Activated CD4-positive, alpha-beta memory T cell treated with anti-CD3 and anti-CD28 coated beads, Interleukin-2, amount 10 ng/mL, durations not matched to agents 7 days and 5 days (primary cell): Measurements from ENCODE around the gene SLC25A11. TPM values are rescaled to one million over a fixed set of nuclear protein-coding genes. Genes with fewer than 3 reads are reported as not detected.
A peak's percentile ranks its signal among the peaks of the same experiment; 100 is the strongest.

Source experiments
- CTCF ChIA-PET: fragments of 350-600 bp; sonication (Branson Sonifier 250); formaldehyde crosslinking; loops from one replicate; lab custom pipeline; 2021; ENCODE audit warnings: antibody characterized with exemption, inconsistent platforms; lab: Charles Lee
- POLR2A ChIA-PET: fragments of 350-600 bp; sonication (Branson Sonifier 250); formaldehyde crosslinking; loops from one replicate; lab custom pipeline; 2021; ENCODE audit warnings: antibody characterized with exemption; lab: Charles Lee
- DNase-seq: peaks from one replicate; pipeline ENCODE4 v3.0.0-alpha.2; 2020
- H3K27ac Mint-ChIP-seq: one replicate; pipeline ENCODE4 v1.8.0; 2021; ENCODE audit warnings: mild to moderate bottlenecking, mixed read lengths
- H3K27me3 Mint-ChIP-seq: one replicate; pipeline ENCODE4 v1.8.0; 2021; ENCODE audit warnings: mixed read lengths
- H3K36me3 Mint-ChIP-seq: one replicate; pipeline ENCODE4 v1.8.0; 2021; ENCODE audit warnings: low read depth, mixed read lengths
- H3K4me1 Mint-ChIP-seq: one replicate; pipeline ENCODE4 v1.8.0; 2021; ENCODE audit warnings: mixed read lengths
- H3K4me3 Mint-ChIP-seq: one replicate; pipeline ENCODE4 v1.8.0; 2021; ENCODE audit warnings: mild to moderate bottlenecking, mixed read lengths
- H3K9me3 Mint-ChIP-seq: one replicate; pipeline ENCODE4 v1.8.0; 2021; ENCODE audit warnings: mixed read lengths
- total RNA-seq, 2 experiments: library from RNA; stranded (reverse); gene quantifications; one replicate each; pipeline ENCODE4 v1.2.3, GENCODE V29; 2021

Gene SLC25A11
- total RNA-seq, 2 experiments from 2014 or later: 62.8 to 71.0 TPM

GRCh38 chr17:4972322-4972721 is 32.5 kb upstream of the SLC25A11 start:
- ChIA-PET POLR2A (interaction anchor here (8.6 to 15.5 kb wide), 2 partner anchors 16 to 24 kb away, joined by 78 to 711 read pairs; partner anchors contain the start of genes CAMTA2, ENO3, PFN1 and RNF167), CTCF (no interaction called here)
- H3K9me3 Mint-ChIP-seq: no peaks in the 10 kb centered on the region
- peaks cover 14% of the 10 kb centered on the region for H3K4me1 Mint-ChIP-seq
- no peaks in the 10 kb centered on the region for H3K27me3 Mint-ChIP-seq
- H3K27ac Mint-ChIP-seq: no peak overlapping the region
- no peak overlapping the region for H3K4me3 Mint-ChIP-seq
- DNase-seq: no peak
- H3K36me3 Mint-ChIP-seq: peaks cover 46% of the 10 kb centered on the region

- CTCF ChIA-PET: interaction anchor here (1.2 to 1.7 kb wide), 3 partner anchors 8 to 90 kb away, joined by 4 to 9 read pairs (median 5); partner anchors contain the start of gene CAMTA2
- POLR2A ChIA-PET: interaction anchor here (1.5 to 15.5 kb wide), 3 partner anchors 8 to 24 kb away, joined by 8 to 711 read pairs (median 78); partner anchors contain the start of genes CAMTA2, ENO3, PFN1 and RNF167
Observed at GRCh38 chr17:4971826-4972225, 32.0 kb upstream of the SLC25A11 start.

DNA sequence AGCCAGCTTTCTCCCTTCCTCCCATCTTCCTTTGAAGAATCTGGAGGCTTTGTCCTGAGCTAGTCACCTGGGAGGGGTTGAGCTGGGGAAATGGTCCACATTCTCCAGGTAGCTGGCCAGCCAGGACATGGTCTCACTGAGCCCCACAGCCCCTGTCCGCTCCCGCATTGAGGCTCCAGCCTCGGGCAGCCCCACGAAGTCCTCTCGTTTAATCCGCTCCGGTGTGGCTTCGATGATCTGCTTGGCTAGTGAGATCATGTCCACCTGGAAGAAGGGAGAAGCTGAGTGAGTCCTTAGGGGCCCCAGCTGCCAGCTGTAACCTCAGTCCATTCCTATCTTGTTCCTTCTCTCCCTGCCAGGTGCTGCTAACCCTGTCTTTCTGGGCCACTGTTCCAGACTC is 30.4 kb upstream of the SLC25A11 start:
- H3K4me1 Mint-ChIP-seq: peaks cover 25% of the 10 kb centered on the region
- DNase-seq: no peak

More at GRCh38 chr17:4971826-4972225, 32.0 kb upstream of the SLC25A11 start:
- Mint-ChIP-seq H3K9me3 (no peaks in the 10 kb centered on the region), H3K36me3 (peaks cover 41% of the 10 kb centered on the region), H3K4me1 (peaks cover 14% of the 10 kb centered on the region), H3K4me3 (no peak overlapping the region), H3K27ac (no peak overlapping the region), H3K27me3 (no peaks in the 10 kb centered on the region)
- no peak for DNase-seq

DNA sequence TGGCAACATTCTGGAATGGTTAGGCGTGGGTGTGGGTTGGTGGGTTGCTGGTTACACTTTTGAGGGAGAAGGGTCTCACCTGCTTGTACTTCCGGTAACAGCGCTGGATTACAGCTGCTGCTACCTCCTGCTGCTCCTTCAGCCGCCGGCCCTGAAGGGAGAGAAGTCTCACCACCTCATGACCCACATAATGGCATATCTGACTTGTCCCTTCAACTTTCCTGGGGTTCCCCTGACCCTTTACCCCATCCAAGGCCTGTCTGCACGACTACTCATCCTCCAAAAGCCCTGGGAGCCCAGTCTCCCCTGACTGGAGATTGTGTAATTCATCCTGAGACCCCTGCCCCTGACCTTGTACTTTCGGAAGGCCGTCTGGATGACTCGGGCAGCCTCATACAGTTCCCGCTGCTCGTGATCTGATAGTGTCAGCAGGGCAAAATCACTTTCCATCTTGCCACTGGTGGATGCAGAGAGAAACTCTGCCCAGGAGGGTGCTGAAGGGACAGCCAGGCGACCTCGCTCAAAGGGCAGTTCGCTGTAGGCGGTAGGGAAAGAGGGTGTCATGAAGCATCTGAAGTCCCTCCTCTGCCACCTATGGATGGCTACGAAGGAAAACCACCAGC is 29.8 kb upstream of the SLC25A11 start:
- Mint-ChIP-seq H3K27ac (no peak overlapping the region), H3K9me3 (no peaks in the 10 kb centered on the region), H3K4me1 (peaks cover 27% of the 10 kb centered on the region), H3K4me3 (no peak overlapping the region), H3K27me3 (no peaks in the 10 kb centered on the region), H3K36me3 (peaks cover 42% of the 10 kb centered on the region)
- POLR2A ChIA-PET: interaction anchor here (0.8 to 15.5 kb wide), 9 partner anchors 11 to 65 kb away, joined by 3 to 711 read pairs (median 8); partner anchors contain the start of genes CAMTA2, ENO3, INCA1 and KIF1C
- DNase-seq: no peak
- CTCF ChIA-PET: interaction anchor here (0.9 to 1.8 kb wide), 5 partner anchors 10 to 92 kb away, joined by 3 to 6 read pairs (median 4); partner anchors contain the start of genes PFN1, RNF167 and SLC25A11

More for the DNA sequence above, 30.4 kb upstream of the SLC25A11 start:
- Mint-ChIP-seq H3K36me3 (peaks cover 44% of the 10 kb centered on the region), H3K9me3 (no peaks in the 10 kb centered on the region), H3K27ac (peak overlapping the region; percentile 62), H3K4me3 (no peak overlapping the region), H3K27me3 (no peaks in the 10 kb centered on the region)
- CTCF ChIA-PET: interaction anchor here (1.0 to 1.7 kb wide), 5 partner anchors 11 to 92 kb away, joined by 3 to 9 read pairs (median 4); partner anchors contain the start of genes CAMTA2 and CHRNE
- POLR2A ChIA-PET: interaction anchor here (0.8 to 15.5 kb wide), 6 partner anchors 10 to 53 kb away, joined by 4 to 711 read pairs (median 24); partner anchors contain the start of genes CAMTA2, ENO3, INCA1 and KIF1C

DNA sequence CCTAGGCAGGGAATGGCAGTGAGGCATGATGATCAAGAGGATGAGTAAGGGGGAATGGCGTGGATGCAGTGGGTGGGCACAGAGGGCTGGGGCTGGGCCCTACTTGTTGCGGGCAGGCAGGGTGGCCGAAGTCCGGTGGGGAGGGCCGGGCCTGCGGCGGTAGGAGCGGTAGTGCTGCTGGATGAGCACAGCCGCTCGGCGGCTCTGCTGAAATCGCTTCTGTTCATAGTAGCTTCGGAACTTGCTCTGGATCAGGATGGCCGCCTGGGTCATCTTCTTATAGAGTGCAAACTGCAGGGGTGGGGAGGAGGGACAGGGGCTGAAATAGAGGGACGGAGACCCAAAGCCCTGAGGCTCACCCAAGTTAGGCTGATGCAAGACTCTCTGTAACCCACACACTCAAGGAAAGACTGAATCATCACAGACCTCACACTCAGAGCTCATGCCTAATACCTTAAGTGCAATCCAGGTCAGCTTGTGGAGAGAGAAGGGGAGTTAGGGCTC is 29.3 kb upstream of the SLC25A11 start:
- CTCF ChIA-PET: interaction anchor here (0.9 to 1.8 kb wide), 4 partner anchors 10 to 93 kb away, joined by 4 to 6 read pairs (median 4); partner anchors contain the start of genes PFN1, RNF167 and SLC25A11
- DNase-seq: peak; percentile 57
- Mint-ChIP-seq H3K9me3 (no peaks in the 10 kb centered on the region), H3K4me3 (no peak overlapping the region), H3K36me3 (peaks cover 38% of the 10 kb centered on the region), H3K4me1 (peaks cover 25% of the 10 kb centered on the region), H3K27ac (no peak overlapping the region), H3K27me3 (no peaks in the 10 kb centered on the region)
- POLR2A ChIA-PET: interaction anchor here (1.1 to 15.5 kb wide), 9 partner anchors 11 to 66 kb away, joined by 3 to 711 read pairs (median 8); partner anchors contain the start of genes CAMTA2, ENO3, INCA1 and KIF1C

- POLR2A ChIA-PET: interaction anchor here (1.1 to 15.5 kb wide), 9 partner anchors 12 to 825 kb away, joined by 3 to 711 read pairs (median 8); partner anchors contain the start of genes CAMTA2, ENO3, INCA1 and KIF1C
- Mint-ChIP-seq H3K9me3 (no peaks in the 10 kb centered on the region), H3K36me3 (peaks cover 34% of the 10 kb centered on the region), H3K4me3 (no peak overlapping the region), H3K27me3 (no peaks in the 10 kb centered on the region), H3K4me1 (peaks cover 23% of the 10 kb centered on the region), H3K27ac (no peak overlapping the region)
- CTCF ChIA-PET: interaction anchor here (1.0 to 2.4 kb wide), 7 partner anchors 9 to 94 kb away, joined by 4 to 22 read pairs (median 6); partner anchors contain the start of genes CAMTA2, INCA1, KIF1C and PFN1
- DNase-seq: no peak
Observed at GRCh38 chr17:4968486-4969046, 28.7 kb upstream of the SLC25A11 start.

DNA sequence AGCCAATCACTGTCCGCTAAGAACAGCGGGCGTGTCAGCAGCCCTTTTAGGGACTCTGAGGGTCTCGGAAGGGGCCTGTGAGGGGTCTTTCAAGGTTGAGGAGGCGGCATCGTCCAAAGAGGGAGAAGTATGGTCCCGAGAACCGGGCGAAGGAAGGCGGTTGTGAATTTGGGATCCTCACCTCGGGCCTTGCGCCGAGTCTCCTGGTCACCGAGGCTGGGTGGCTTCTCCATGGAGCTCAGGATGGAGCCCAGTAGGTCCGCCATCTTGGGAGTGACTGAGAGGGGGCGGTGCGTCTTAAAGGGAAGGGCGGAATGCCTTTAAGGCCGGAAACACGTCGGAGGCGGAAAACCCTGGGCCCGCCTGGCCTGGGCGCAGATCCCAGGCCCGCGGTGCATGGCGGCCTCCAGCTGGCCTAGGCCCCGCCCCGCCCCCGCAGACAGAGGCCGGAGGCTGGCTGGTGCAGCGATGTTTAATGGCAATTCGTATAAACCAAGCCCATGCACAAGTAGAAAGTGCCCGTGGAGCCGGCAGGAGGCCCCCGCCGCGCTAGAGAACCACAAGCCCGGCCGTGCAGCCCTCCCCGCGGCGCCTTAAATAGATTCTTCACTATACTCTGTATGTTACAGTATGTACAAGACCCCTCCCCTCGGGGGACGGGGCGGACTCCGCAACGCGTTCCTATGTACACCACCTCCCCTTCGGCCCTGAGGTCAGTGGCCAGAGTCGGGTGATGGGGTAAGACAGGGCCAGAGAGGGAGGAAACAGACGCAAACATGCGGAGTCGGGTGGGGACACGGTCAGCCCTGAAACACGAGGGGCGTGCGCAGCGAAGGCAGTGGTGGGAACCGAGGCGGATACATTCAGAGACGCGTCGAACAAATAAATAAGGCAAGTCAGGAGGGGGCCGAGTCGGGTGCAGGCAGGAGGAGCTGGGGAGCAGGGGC is 28.0 kb upstream of the SLC25A11 start, which contains the start of gene SPAG7:
Gene SPAG7 (minus strand): TSS at position 279 of the 947 bp plus-strand sequence. CDS start 13 bp downstream, at position 266.
- H3K9me3 Mint-ChIP-seq: no peaks in the 10 kb centered on the region
- no peak within 1 kb of the TSS for H3K27ac Mint-ChIP-seq
- H3K36me3 Mint-ChIP-seq: peaks cover 32% of the 10 kb centered on the region
- ChIA-PET POLR2A (interaction anchor here (0.8 to 15.5 kb wide), 16 partner anchors 12 to 824 kb away, joined by 3 to 711 read pairs (median 4); partner anchors contain the start of genes CAMTA2, CHRNE, ENO3 and INCA1), CTCF (interaction anchor here (0.6 to 2.4 kb wide), 21 partner anchors 9 to 471 kb away, joined by 3 to 22 read pairs (median 5); partner anchors contain the start of genes C1QBP, CAMTA2, CHRNE and ENO3)
- H3K27me3 Mint-ChIP-seq: no peaks in the 10 kb centered on the region
- DNase-seq: peak; percentile 95
- no peak within 1 kb of the TSS for H3K4me3 Mint-ChIP-seq
- peaks cover 25% of the 10 kb centered on the region for H3K4me1 Mint-ChIP-seq

DNA sequence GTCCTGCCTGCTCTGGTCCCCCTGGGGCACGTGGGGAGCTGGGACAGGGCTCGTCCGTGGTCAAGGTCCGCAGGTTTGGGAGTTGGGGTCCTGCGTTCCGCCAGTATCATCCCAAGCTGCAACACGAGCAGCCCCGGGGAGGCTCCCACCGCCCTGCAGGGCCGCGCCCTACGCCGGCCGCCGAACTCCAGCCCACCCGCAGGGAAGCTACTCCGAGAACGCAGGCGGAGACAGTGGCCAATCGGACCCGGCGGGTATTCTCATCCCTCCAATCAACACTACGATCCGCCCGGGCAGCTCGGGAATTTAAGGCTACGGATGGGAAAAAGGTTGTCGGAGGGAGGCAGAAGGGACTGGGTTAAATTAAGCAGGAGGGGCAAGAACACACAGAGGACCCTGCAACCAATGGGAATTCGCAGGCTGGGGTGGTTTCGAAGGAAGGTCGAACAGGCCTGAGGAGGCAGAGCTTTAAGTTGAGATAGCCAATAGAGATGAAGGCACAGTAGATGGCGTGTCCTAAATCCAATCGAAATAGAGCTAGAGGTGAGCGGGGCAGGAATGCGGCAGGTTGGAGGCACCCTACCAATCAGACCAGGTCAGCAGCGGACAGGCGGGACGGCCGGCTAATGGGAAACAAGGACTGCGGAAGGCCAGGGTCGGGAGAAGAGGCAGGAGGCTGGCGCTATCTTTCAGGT is 27.1 kb upstream of the SLC25A11 start:
- POLR2A ChIA-PET: interaction anchor here (0.8 to 15.5 kb wide), 14 partner anchors 13 to 823 kb away, joined by 3 to 711 read pairs (median 4); partner anchors contain the start of genes CAMTA2, CHRNE, ENO3 and INCA1
- no peak overlapping the region for H3K4me3 Mint-ChIP-seq
- peaks cover 28% of the 10 kb centered on the region for H3K36me3 Mint-ChIP-seq
- H3K27me3 Mint-ChIP-seq: no peaks in the 10 kb centered on the region
- H3K9me3 Mint-ChIP-seq: no peaks in the 10 kb centered on the region
- no peak overlapping the region for H3K27ac Mint-ChIP-seq
- peaks cover 25% of the 10 kb centered on the region for H3K4me1 Mint-ChIP-seq
- DNase-seq: peak; percentile 97
- CTCF ChIA-PET: interaction anchor here (0.6 to 2.4 kb wide), 20 partner anchors 11 to 472 kb away, joined by 3 to 22 read pairs (median 6); partner anchors contain the start of genes C1QBP, CAMTA2, CHRNE and ENO3

DNA sequence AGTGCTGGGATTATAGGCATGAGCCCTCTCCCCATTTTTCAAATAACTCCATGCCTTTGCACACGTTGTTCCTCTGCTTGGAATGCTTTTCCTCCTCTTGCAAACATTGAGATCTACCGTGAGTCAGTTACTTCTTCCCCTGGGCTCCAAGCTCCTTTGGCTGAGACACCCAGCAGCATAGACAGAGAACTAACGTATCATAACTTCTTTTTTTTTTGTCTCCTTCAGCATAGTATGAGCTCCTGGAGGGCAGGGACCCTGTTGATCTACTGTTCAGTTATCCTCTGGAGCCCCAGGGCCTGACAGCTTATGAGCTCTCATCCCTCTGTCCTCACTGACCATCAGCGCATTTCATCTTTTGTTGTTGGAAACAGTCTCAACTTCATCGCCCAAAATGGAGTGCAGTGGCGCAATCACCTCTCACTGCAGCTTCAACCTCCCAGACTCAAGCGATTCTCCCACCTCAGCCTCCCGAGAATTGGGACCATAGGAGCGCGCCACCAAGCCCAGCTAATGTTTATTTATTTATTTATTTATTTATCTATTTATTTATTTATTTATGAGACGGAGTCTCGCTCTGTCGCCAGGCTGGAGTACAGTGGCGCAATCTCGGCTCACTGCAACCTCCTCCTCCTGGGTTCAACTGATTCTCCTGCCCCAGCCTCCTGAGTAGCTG is 25.6 kb upstream of the SLC25A11 start:
- Mint-ChIP-seq H3K27me3 (no peaks in the 10 kb centered on the region), H3K9me3 (no peaks in the 10 kb centered on the region), H3K36me3 (peaks cover 21% of the 10 kb centered on the region), H3K4me1 (peaks cover 17% of the 10 kb centered on the region), H3K27ac (peak overlapping the region; percentile 31), H3K4me3 (peak overlapping the region; percentile 27)
- ChIA-PET POLR2A (interaction anchor here (8.6 to 15.5 kb wide), 2 partner anchors 17 to 22 kb away, joined by 78 to 711 read pairs; partner anchors contain the start of genes CAMTA2, ENO3, PFN1 and RNF167), CTCF (interaction anchor here (0.8 to 2.3 kb wide), 4 partner anchors 15 to 62 kb away, joined by 3 to 7 read pairs (median 6); partner anchors contain the start of genes CAMTA2, CHRNE, RNF167 and SLC25A11)
- DNase-seq: no peak

DNA sequence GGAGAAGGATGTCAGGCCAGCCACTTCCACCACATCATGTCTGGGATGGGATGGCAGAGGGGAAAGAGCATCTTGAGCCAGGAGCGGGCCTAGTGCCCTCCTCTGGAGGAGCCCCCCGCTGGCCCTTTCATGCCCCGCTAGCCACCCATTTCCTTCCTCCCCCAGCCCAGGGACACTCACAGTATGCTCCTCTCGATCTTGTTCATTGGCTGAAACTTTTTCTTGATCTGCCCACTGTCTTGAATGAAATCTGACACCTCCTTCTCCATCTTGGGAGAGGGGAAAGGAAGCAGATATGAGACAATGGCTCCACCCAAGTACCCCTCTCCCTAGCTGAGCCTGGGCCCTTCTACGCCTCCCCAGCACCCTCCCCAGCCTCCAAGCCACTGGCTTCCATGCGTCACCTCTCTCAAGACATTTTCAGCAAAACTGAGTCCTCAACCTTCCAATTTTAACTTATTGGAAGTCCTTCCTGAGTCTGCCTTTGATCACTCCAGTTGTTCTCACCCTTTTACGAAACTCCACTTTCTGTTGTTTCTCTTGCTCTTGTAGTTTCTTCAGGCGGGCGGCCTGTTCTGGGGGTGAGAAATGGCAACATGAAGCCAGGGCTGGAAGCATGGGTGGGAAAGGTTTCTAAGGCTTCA is 20.6 kb upstream of the SLC25A11 start:
- Mint-ChIP-seq H3K9me3 (no peaks in the 10 kb centered on the region), H3K27ac (no peak overlapping the region), H3K4me3 (no peak overlapping the region), H3K4me1 (peaks cover 8% of the 10 kb centered on the region), H3K36me3 (peaks cover 28% of the 10 kb centered on the region), H3K27me3 (no peaks in the 10 kb centered on the region)
- ChIA-PET POLR2A (interaction anchor here (13.3 kb wide), 1 partner anchor 19 kb away, joined by 229 read pairs; the partner anchor contains the start of genes PFN1, RNF167 and SLC25A11), CTCF (no interaction called here)
- no peak for DNase-seq
